ENCODE data around the gene ACTN4.

GRCh38 chr19:38665950-38666662 is 18.7 kb downstream of the ACTN4 start:
- TF ChIP-seq EGR1 (IDR thresholded peaks at IDR 0.05; ENCODE audit: borderline replicate concordance in 1 of 2, low read depth in 2 of 2, low read length in 2 of 2) (no peak), IKZF1 (conservative IDR thresholded peaks at IDR 0.05) (no peak), TCF7 (IDR thresholded peaks at IDR 0.05; ENCODE audit: borderline replicate concordance) (no peak), POLR2A (IDR thresholded peaks at IDR 0.05; ENCODE audit: low read depth, low read length) (no peak)

Data from GM12878 (cell line).